ENCODE data around the gene IL10.

Gene IL10

GRCh38 chr1:206800411-206800810 is 28.1 kb upstream of the IL10 start:
- DNase-seq: no peak
- TF ChIP-seq POLR2A (IDR thresholded peaks at IDR 0.05; ENCODE audit: low read length): no peak
- TF ChIP-seq GATA1 (IDR thresholded peaks at IDR 0.05; ENCODE audit: low read depth, low read length): no peak

GRCh38 chr1:206799311-206799710 is 27.0 kb upstream of the IL10 start:
- no peak for DNase-seq
- no peak for TF ChIP-seq POLR2A (IDR thresholded peaks at IDR 0.05; ENCODE audit: low read length)

GRCh38 chr1:206798384-206798996 is 26.2 kb upstream of the IL10 start:
- TF ChIP-seq GATA1 (IDR thresholded peaks at IDR 0.05; ENCODE audit: low read depth, low read length): no peak
- no peak for TF ChIP-seq POLR2A (IDR thresholded peaks at IDR 0.05; ENCODE audit: low read length)
- no peak for DNase-seq

GRCh38 chr1:206797534-206798383 is 25.5 kb upstream of the IL10 start:
- TF ChIP-seq GATA1 (IDR thresholded peaks at IDR 0.05; ENCODE audit: low read depth, low read length): no peak
- TF ChIP-seq POLR2A (IDR thresholded peaks at IDR 0.05; ENCODE audit: low read length): no peak
- DNase-seq: peak; percentile 37 to 57

DNA sequence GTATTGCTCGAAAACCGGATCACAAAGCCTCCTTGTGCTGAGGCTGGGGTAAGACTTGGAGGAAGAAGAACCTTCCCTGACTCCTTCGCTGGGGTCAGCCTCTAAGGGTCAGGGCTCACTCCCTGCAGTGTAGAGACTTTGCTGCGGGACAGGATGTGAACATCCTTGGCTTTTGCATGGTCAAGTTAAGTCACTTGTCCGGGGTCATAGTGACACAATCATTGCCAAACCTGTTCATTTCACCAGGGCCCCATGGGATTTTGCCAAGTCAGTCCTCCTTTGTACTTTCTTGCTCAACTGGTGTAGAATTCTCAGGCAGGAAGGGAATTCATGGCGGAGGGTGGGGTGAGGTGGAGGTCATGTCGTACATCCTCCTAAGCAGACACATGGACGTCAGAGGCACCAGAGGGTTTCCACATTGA is 24.7 kb upstream of the IL10 start:
- no peak for DNase-seq
- TF ChIP-seq GATA1 (IDR thresholded peaks at IDR 0.05; ENCODE audit: low read depth, low read length) (no peak), POLR2A (IDR thresholded peaks at IDR 0.05; ENCODE audit: low read length) (no peak)

GRCh38 chr1:206796116-206796515 is 23.8 kb upstream of the IL10 start:
- TF ChIP-seq POLR2A (IDR thresholded peaks at IDR 0.05; ENCODE audit: low read length) (no peak), GATA1 (IDR thresholded peaks at IDR 0.05; ENCODE audit: low read depth, low read length) (no peak)
- no peak for DNase-seq

- DNase-seq: no peak
- TF ChIP-seq POLR2A (IDR thresholded peaks at IDR 0.05; ENCODE audit: low read length) (no peak), GATA1 (IDR thresholded peaks at IDR 0.05; ENCODE audit: low read depth, low read length) (no peak)
Observed at GRCh38 chr1:206794294-206794908, 22.1 kb upstream of the IL10 start.

DNA sequence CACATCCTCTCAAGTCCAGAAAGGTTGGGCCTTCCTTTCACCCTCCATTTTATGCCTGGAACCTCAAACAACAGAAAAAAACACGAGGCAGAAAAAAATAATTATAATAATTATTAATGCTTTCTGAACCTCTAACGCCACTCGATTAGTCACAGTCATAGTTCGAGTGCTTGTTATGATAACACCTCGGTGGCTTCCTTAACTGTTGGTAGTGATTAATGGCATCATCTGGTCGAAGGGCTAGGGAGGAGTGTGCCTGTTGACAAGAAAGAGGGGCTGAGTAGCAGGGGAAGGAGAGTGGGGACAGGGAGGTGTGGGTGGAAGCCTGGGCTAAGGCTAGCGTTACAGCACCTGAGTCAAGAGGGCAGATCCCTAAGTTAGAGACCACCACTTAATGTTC is 21.3 kb upstream of the IL10 start:
- TF ChIP-seq GATA1 (IDR thresholded peaks at IDR 0.05; ENCODE audit: low read depth, low read length) (no peak), POLR2A (IDR thresholded peaks at IDR 0.05; ENCODE audit: low read length) (no peak)
- no peak for DNase-seq

- no peak for DNase-seq
- TF ChIP-seq POLR2A (IDR thresholded peaks at IDR 0.05; ENCODE audit: low read length) (no peak), GATA1 (IDR thresholded peaks at IDR 0.05; ENCODE audit: low read depth, low read length) (no peak)
Observed at GRCh38 chr1:206792939-206793607, 20.8 kb upstream of the IL10 start.

DNA sequence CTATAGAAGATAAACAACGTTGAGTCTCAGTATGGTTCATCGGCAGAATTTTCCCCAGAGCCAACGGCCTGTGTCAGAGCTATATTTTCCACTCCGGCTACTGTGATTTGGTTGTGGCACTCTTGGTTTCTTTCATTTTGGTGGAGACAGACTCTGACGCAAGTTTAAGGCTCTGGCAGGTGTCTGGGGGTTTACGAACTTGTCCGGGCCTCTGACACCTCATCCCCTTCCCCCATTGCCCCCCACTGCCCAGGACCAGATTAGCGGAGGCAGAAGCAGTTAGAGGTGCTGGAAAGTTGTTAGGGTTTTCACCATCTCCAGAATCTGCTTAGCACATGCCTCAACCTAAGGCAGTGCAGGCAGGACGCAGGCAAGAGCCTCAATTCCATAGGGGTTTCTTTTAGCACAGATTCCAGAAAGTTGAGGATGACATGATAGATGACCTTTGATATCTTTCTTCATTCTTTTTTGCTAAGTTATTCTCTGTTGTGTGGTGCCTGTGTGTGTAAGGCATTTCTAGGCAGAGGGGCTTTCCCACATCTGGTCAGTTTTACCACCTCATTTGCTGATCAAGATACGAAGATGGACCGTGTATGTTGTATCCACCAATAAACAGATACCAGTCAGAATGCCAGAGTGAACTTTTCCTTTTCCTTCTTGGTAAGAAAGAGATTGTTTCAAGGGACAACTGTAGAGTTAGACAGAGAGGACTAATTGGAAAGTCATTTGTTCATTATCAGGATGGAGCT is 18.4 kb upstream of the IL10 start:
- TF ChIP-seq GATA1 (IDR thresholded peaks at IDR 0.05; ENCODE audit: low read depth, low read length) (no peak), POLR2A (IDR thresholded peaks at IDR 0.05; ENCODE audit: low read length) (no peak)
- no peak for DNase-seq

GRCh38 chr1:206788487-206789050 is 16.3 kb upstream of the IL10 start:
- DNase-seq: no peak
- TF ChIP-seq POLR2A (IDR thresholded peaks at IDR 0.05; ENCODE audit: low read length): no peak
- TF ChIP-seq GATA1 (IDR thresholded peaks at IDR 0.05; ENCODE audit: low read depth, low read length): no peak

DNA sequence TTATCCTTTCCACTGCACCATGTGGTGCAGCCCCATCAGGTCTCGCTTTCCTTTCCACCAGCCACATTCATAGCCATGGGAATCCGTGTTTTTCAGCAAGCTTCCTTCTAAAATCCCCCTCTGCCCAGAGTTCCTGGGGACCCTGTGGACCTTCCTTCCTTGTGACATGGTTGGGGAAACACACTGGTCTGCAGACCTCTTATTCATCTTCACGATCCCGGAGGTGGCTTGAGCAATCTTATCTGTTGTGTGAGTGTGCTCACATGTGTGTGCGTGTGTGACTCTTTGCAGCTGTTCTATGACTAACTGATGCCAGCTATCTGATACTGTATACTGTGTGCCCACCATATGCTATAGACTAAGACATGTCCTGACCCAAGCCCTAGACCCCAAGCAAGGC is 15.6 kb upstream of the IL10 start:
- TF ChIP-seq POLR2A (IDR thresholded peaks at IDR 0.05; ENCODE audit: low read length) (no peak), GATA1 (IDR thresholded peaks at IDR 0.05; ENCODE audit: low read depth, low read length) (no peak)
- no peak for DNase-seq

DNA sequence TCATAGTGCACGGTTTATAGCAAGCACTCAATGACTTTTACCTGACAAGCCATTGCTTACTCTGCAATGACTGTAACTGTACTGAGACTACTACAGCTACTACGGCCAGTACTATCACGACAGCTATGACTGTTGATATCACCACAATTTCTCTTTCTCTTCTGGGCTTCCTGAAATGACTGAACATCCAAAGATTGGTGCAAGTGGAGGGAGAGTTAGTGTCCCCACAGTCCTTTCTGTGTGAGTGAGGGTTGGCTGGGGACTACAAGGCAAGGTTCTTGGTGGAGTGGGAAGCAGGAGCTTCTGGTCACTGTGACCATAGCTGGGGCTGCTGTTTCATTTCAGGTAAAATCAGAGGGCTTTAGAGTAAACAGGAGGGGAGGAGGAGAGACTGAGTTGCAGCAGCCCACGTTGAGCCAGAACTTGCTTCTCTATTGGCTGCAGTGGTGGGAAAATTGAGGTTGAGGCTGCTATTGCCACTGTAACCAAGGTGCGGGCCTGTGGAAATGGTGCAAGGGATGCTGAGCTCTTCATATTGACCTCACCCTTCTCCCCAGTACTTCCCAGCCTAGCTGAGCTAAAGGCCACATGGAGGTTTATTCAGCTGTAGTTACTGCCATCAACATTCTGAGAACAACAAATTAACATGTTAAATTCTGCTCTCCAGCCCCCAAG is 14.1 kb upstream of the IL10 start:
- no peak for DNase-seq
- no peak for TF ChIP-seq POLR2A (IDR thresholded peaks at IDR 0.05; ENCODE audit: low read length)
- TF ChIP-seq GATA1 (IDR thresholded peaks at IDR 0.05; ENCODE audit: low read depth, low read length): no peak
